HG02840 (cell line): ENCODE data around the gene ZNF442.
"Not testable (repeated sequence)": the region's sequence is repeated elsewhere in the genome, so short reads cannot be mapped to it uniquely, and the experiment has no call there.

ENCODE experiments used
- ATAC-seq: cut with Tn5 transposase; IDR thresholded peaks from one replicate; pipeline ENCODE4 v1.9.1; 2021; ENCODE audit warnings: mild to moderate bottlenecking, moderate library complexity, moderate number of reproducible peaks; ENCODE audit not compliant: unreplicated experiment, low FRiP score

The ZNF442 gene

GRCh38 chr19:12365236-12366162 lies at the start of gene ZNF442:
ZNF442 (minus strand) TSS chr19:12365683; CDS start chr19:12363631, 2,052 bp downstream.
- ATAC-seq: peak; percentile 84

DNA sequence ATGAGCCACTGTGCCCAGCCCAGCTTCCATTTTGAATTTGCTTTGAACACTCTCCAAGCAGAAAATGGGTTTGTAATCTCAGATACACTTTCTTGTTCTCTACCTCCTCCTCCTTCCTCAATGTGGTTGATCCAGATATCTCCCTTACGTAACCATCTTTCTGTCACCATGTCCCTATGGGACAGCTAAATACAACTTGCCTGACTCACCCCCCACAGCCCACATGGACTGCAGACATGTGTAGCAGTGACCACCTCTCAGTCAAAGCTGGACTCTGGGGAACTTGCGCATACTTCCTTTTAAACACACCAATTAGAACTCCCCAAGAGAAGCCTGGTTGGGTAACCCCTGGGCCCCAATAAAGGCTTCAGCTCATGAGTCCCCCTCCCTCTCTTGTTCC lies 46.4 kb upstream of the ZNF442 start:
- no peak for ATAC-seq

GRCh38 chr19:12400633-12401502 lies 35.4 kb upstream of the ZNF442 start, which contains the start of gene ZNF799:
ZNF799 (minus strand) TSS chr19:12401271; CDS start chr19:12401070, 201 bp downstream.
- peak; percentile 79 for ATAC-seq

- ATAC-seq: peak; percentile 40
Measured at GRCh38 chr19:12399901-12400632, 34.6 kb upstream of the ZNF442 start.

GRCh38 chr19:12391148-12391547 lies 25.7 kb upstream of the ZNF442 start:
- not testable (repeated sequence) for ATAC-seq

- ATAC-seq: not testable (repeated sequence)
Measured at GRCh38 chr19:12386365-12386764, 20.9 kb upstream of the ZNF442 start.

DNA sequence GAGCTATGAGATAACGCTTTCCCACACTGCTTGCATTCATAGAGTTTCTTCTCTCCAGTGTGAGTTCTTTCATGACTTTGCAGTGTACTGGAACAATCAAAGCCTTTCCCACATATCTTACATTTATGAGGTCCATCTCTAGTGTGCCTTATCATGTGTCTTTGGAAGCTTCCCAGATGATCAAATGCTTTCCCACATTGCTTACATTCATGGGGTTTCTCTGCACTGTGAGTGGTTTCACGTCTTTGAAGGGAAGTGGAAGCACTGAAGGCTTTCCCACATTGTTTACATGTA lies 14.9 kb upstream of the ZNF442 start:
- no peak for ATAC-seq

GRCh38 chr19:12379732-12380443 lies 14.4 kb upstream of the ZNF442 start:
- ATAC-seq: no peak

DNA sequence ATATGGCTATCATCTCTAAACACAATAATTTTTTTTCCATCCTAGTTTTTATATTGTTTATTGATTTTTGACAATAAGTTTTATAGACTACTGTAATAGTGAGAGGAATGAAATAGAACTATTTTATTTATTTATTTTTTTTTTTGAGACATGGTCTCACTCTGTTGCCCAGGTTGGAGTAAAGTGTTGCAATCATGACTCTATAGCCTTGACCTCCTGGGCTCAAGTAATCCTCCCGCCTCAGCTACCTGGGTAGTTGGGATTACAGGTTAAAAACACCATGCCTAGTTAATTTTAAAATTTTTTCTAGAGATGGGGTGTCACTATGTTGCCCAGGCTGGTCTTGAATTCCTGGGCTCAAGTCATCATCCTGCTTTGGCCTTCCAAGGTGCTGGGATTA lies 8.5 kb upstream of the ZNF442 start:
- ATAC-seq: no peak

DNA sequence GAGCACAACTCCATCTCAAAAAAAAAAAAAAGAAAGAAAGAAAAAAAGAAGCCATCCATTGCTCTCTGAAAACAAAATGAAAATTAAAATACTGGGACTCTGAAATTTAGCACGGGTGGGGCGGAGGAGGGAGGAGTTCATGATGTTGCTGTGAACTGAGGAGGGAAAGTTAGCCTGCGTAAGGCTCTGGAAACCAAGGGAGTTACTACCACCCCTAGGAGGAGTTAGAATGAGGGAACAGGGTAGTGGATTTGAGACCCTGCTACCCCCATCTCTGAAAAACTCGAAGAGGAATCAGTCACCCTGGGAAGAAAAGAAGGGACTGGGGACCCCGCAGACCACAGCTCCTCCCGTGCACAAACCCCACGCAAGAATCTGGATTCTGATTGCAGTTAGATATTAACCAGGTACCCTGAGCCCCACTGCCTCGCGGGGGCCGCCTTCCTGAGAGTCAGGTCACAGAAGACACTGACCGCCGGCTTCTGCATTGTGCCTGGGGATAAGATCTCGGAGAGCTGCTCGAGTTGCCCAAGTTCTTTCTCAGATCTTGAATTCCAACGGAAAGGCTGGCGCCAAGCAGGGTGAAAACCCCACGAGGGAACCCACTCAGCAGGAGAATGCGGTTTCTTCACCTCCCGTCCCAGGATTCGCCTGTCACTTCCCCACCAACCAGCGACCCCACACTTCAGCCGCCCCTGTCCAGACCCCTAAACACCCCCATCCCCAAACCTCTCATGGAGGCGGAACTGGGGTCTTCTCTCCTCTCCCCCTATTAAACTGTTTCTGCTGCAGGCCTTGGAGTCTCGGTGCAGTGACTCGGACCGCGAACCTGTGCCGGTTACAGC lies 870 bp downstream of the ZNF442 start:
- no peak for ATAC-seq

DNA sequence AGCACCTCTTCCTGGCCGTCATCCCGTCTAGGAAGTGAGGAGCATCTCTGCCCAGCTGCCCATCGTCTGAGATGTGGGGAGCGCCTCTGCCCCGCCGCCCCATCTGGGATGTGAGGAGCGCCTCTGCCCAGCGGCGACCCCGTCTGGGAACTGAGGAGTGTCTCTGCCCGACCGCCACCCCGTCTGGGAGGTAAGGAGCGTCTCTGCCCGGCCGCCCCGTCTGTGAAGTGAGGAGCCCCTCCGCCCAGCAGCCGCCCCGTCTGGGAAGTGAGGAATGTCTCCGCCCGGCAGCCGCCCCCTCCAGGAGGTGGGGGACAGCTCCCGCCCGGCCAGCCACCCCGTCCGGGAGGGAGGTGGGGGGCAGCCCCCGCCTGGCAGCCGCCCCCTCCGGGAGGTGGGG lies 3.2 kb downstream of the ZNF442 start:
- ATAC-seq: not testable (repeated sequence)

DNA sequence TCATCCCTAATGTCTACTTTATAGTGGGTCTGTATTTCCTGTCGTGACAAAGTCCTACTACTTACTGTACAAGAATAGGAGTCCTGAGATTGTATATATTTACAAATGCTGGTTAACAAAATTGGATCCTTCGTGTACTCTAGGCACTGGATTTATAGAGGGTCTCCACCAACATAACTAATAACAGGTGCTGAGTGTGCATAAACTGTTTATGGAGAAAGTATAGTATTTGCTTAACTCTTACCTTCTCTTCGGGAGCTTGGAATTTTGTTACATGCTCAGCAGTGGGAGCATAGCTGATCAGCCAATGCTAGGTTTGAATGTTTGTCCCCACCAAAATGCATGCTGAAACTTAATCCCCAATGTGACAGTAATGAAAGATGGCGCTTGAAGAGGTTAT lies 12.1 kb downstream of the ZNF442 start:
- no peak for ATAC-seq

GRCh38 chr19:12350890-12351197 lies 14.6 kb downstream of the ZNF442 start:
- no peak for ATAC-seq

GRCh38 chr19:12350185-12350889 lies 15.1 kb downstream of the ZNF442 start:
- no peak for ATAC-seq

GRCh38 chr19:12346896-12347295 lies 18.6 kb downstream of the ZNF442 start:
- ATAC-seq: no peak

DNA sequence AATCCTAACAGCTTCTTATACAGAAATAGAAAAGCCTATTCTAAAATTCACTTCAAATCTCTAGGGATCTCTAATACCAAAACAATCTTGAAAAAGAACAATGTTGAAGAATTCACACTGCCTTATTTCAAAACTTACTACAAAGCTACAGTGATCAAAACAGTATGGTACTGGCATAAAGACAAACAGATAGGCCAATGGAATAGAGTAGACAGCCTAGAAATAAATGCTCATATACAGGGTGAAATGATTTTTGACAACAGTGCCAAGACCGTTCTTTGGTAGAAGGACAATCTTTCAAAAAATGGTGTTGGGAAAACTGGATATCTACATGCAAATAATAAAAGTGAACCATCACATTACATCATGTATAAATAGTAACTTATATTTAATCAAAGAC lies 20.3 kb downstream of the ZNF442 start:
- ATAC-seq: no peak

GRCh38 chr19:12333162-12334159 lies 32.0 kb downstream of the ZNF442 start, which contains the start of gene ZNF563:
ZNF563 (minus strand) TSS chr19:12333633; CDS start chr19:12333482, 151 bp downstream.
- peak; percentile 87 for ATAC-seq
